ENCODE data around the gene FNDC10. TPM values are rescaled to one million over a fixed set of nuclear protein-coding genes. Genes with fewer than 3 reads are reported as not detected.

The FNDC10 gene
- total RNA-seq, 4 donors from 2014 or later: 5.8 to 15.6 (median 7.9) TPM

GRCh38 chr1:1609822-1610485 lies 10.0 kb upstream of the FNDC10 start:
- DNase-seq: no peak
- no peak overlapping the region for H3K27ac ChIP-seq
- 59 to 76% methylated on average over 10 of the region's 12 CpGs for WGBS, 2 donors

DNA sequence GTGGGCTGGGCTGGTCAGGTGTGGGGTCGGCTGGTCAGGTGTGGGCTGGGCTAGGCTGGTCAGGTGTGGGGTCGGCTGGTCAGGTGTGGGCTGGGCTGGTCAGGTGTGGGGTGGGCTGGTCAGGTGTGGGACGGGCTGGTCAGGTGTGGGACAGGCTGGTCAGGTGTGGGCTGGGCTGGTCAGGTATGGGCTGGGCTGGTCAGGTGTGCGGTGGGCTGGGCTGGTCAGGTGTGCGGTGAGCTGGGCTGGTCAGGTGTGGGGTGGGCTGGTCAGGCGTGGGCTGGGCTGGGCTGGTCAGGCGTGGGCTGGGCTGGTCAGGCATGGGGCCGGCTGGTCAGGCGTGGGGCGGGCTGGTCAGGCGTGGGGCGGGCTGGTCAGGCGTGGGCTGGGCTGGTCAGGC lies 6.3 kb upstream of the FNDC10 start:
- no peak for DNase-seq
- intact Hi-C loops (cut with DNase I): no loop called here
- H3K9me3 ChIP-seq: no peaks in the 10 kb centered on the region
- no peak for TF ChIP-seq POLR2A (IDR thresholded peaks at IDR 0.05)
- TF ChIP-seq, protein P1, sequence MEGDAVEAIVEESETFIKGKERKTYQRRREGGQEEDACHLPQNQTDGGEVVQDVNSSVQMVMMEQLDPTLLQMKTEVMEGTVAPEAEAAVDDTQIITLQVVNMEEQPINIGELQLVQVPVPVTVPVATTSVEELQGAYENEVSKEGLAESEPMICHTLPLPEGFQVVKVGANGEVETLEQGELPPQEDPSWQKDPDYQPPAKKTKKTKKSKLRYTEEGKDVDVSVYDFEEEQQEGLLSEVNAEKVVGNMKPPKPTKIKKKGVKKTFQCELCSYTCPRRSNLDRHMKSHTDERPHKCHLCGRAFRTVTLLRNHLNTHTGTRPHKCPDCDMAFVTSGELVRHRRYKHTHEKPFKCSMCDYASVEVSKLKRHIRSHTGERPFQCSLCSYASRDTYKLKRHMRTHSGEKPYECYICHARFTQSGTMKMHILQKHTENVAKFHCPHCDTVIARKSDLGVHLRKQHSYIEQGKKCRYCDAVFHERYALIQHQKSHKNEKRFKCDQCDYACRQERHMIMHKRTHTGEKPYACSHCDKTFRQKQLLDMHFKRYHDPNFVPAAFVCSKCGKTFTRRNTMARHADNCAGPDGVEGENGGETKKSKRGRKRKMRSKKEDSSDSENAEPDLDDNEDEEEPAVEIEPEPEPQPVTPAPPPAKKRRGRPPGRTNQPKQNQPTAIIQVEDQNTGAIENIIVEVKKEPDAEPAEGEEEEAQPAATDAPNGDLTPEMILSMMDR (IDR thresholded peaks at IDR 0.05): no peak
- WGBS, 2 donors: 80% methylated on average over 1 of the region's 13 CpGs; no CpG with 5 or more reads in 1 of the 2 donors
- no peaks in the 10 kb centered on the region for H3K4me1 ChIP-seq
- H3K36me3 ChIP-seq: no peaks in the 10 kb centered on the region
- H3K27ac ChIP-seq: no peak overlapping the region
- H3K27me3 ChIP-seq: peaks cover 0 to 33% (median 0%) of the 10 kb centered on the region in 4 donors
- no peak overlapping the region for H3K4me3 ChIP-seq

More at GRCh38 chr1:1609822-1610485, 10.0 kb upstream of the FNDC10 start:
- H3K36me3 ChIP-seq: peaks cover 0 to 4% (median 0%) of the 10 kb centered on the region in 3 donors
- H3K9me3 ChIP-seq: no peaks in the 10 kb centered on the region
- TF ChIP-seq POLR2A (IDR thresholded peaks at IDR 0.05): no peak
- TF ChIP-seq, protein P1 (IDR thresholded peaks at IDR 0.05): no peak
- H3K27me3 ChIP-seq: peaks cover 0 to 3% (median 0%) of the 10 kb centered on the region in 4 donors
- H3K4me1 ChIP-seq: peaks cover 11 to 24% (median 14%) of the 10 kb centered on the region in 3 donors
- intact Hi-C loops (cut with DNase I): no loop called here
- no peak overlapping the region for H3K4me3 ChIP-seq

DNA sequence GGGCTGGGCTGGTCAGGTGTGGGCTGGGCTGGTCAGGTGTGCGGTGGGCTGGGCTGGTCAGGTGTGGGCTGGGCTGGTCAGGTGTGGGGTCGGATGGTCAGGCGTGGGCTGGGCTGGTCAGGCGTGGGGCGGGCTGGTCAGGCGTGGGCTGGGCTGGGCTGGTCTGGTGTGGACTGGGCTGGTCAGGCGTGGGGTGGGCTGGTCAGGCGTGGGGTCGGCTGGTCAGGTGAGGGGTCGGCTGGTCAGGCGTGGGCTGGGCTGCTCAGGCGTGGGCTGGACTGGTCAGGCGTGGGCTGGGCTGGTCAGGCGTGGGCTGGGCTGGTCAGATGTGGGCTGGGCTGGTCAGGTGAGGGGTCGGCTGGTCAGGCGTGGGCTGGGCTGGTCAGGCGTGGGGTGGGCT lies 5.8 kb upstream of the FNDC10 start:
- TF ChIP-seq POLR2A (IDR thresholded peaks at IDR 0.05): no peak
- TF ChIP-seq, protein P1 (IDR thresholded peaks at IDR 0.05): no peak
- no CpG with 5 or more reads among the region's 17 CpGs for WGBS, 2 donors
- Histone ChIP-seq H3K4me3 (no peak overlapping the region), H3K36me3 (no peaks in the 10 kb centered on the region), H3K9me3 (no peaks in the 10 kb centered on the region), H3K4me1 (peaks cover 2 to 4% (median 3%) of the 10 kb centered on the region in 3 donors), H3K27ac (no peak overlapping the region), H3K27me3 (peaks cover 0 to 38% (median 2%) of the 10 kb centered on the region in 4 donors)
- DNase-seq: no peak
- intact Hi-C loops (cut with DNase I): no loop called here

DNA sequence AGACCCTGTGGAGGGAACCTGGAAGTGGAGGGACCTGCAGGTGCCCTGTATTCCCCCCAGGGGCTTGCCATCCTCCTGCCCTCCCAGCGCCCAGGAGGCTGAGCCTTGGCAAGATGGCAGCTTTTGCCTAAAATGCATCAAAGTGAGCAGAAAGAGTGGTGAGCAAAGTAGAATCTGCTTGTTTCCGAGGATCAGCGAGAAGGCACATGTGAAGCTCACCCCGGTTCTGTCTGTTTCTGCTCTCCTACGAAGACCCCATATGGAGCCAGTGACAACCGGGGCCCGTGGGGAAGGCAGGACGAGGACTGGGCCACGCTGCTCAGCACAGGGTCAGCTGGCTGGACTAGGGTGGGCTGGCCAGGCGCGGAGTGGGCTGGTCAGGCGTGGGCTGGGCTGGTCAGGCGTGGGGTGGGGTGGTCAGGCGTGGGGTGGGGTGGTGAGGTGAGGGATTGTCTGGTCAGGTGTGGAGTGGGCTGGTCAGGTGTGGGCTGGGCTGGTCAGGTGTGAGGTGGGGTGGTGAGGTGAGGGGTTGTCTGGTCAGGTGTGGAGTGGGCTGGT lies 5.2 kb upstream of the FNDC10 start:
- Histone ChIP-seq H3K36me3 (no peaks in the 10 kb centered on the region), H3K4me3 (no peak overlapping the region), H3K27ac (no peak overlapping the region), H3K4me1 (peaks cover 6 to 10% (median 9%) of the 10 kb centered on the region in 3 donors), H3K9me3 (no peaks in the 10 kb centered on the region), H3K27me3 (peaks cover 0 to 44% (median 2%) of the 10 kb centered on the region in 4 donors)
- 77 to 83% methylated on average over 2 to 9 of the region's 14 CpGs for WGBS, 2 donors
- intact Hi-C loops (cut with DNase I): no loop called here
- DNase-seq: no peak
- TF ChIP-seq, protein P1 (IDR thresholded peaks at IDR 0.05): no peak
- TF ChIP-seq POLR2A (IDR thresholded peaks at IDR 0.05): no peak

- WGBS, 2 donors: 81% methylated on average over 3 of the region's 15 CpGs; no CpG with 5 or more reads in 1 of the 2 donors
- Histone ChIP-seq H3K27me3 (peaks cover 0 to 46% (median 2%) of the 10 kb centered on the region in 4 donors), H3K4me3 (no peak overlapping the region), H3K9me3 (no peaks in the 10 kb centered on the region), H3K36me3 (no peaks in the 10 kb centered on the region), H3K4me1 (peaks cover 6 to 14% (median 11%) of the 10 kb centered on the region in 3 donors), H3K27ac (no peak overlapping the region)
- intact Hi-C loops (cut with DNase I): no loop called here
- TF ChIP-seq, protein P1 (IDR thresholded peaks at IDR 0.05): no peak
- no peak for TF ChIP-seq POLR2A (IDR thresholded peaks at IDR 0.05)
- DNase-seq: no peak
These were observed 4.6 kb upstream of the FNDC10 start for GRCh38 chr1:1604374-1605033.
